Neural progenitor cell (in vitro differentiated cells): Measurements from ENCODE around the gene ZNF615. TPM values are rescaled to one million over a fixed set of nuclear protein-coding genes. Genes with fewer than 3 reads are reported as not detected.
A peak's percentile ranks its signal among the peaks of the same experiment; 100 is the strongest.

Experiments
- DNase-seq: peaks from one replicate; pipeline ENCODE4 v3.0.0-alpha.2; 2016; ENCODE audit warnings: low spot score
- H2AFZ ChIP-seq: fragments of 200-600 bp; sonication (generic); replicated peaks from 2 replicates; pipeline ENCODE4 v1.6.1; 2016; ENCODE audit warnings: antibody characterized with exemption
- H3F3A ChIP-seq: fragments of 200-600 bp; sonication (generic); 2 replicates; pipeline ENCODE4 v1.6.1; 2016; ENCODE audit warnings: antibody characterized with exemption, low read depth
- H3K27ac ChIP-seq: fragments of 200-600 bp; sonication (generic); 2 replicates; pipeline ENCODE4 v1.5.1; 2016; ENCODE audit warnings: mild to moderate bottlenecking
- H3K27me3 ChIP-seq: fragments of 200-600 bp; sonication (generic); 2 replicates; pipeline ENCODE4 v1.6.1; 2016; ENCODE audit warnings: mild to moderate bottlenecking, moderate library complexity
- H3K36me3 ChIP-seq: fragments of 200-600 bp; sonication (generic); 2 replicates; pipeline ENCODE4 v1.5.1; 2016
- H3K4me1 ChIP-seq: fragments of 200-600 bp; sonication (generic); 2 replicates; pipeline ENCODE4 v1.6.1; 2016; ENCODE audit warnings: mixed run types
- H3K4me2 ChIP-seq: fragments of 200-600 bp; sonication (generic); 2 replicates; pipeline ENCODE4 v1.6.1; 2016
- H3K4me3 ChIP-seq: fragments of 200-600 bp; sonication (generic); 2 replicates; pipeline ENCODE4 v1.5.1; 2016
- H3K79me2 ChIP-seq: fragments of 200-600 bp; sonication (generic); 2 replicates; pipeline ENCODE4 v1.6.1; 2016; ENCODE audit warnings: low read depth
- H3K9ac ChIP-seq: fragments of 200-600 bp; sonication (generic); 2 replicates; pipeline ENCODE4 v1.6.1; 2016
- H3K9me3 ChIP-seq: fragments of 200-600 bp; sonication (generic); 2 replicates; pipeline ENCODE4 v1.5.1; 2016; ENCODE audit warnings: low read depth
- H4K20me1 ChIP-seq: fragments of 200-600 bp; sonication (generic); 2 replicates; pipeline ENCODE4 v1.6.1; 2016; ENCODE audit warnings: low read depth
- H3K27ac Mint-ChIP-seq: 3 replicates; pipeline ENCODE4 v1.8.0; 2021; ENCODE audit warnings: mixed read lengths
- H3K27me3 Mint-ChIP-seq: 2 replicates; pipeline ENCODE4 v1.8.0; 2022; ENCODE audit warnings: low read depth, mild to moderate bottlenecking, inconsistent platforms, moderate library complexity, mixed read lengths; ENCODE audit not compliant: insufficient read depth
- H3K36me3 Mint-ChIP-seq: 3 replicates; pipeline ENCODE4 v1.8.0; 2021; ENCODE audit warnings: mixed read lengths
- H3K4me1 Mint-ChIP-seq: 3 replicates; pipeline ENCODE4 v1.8.0; 2021; ENCODE audit warnings: mixed read lengths
- H3K4me3 Mint-ChIP-seq: 3 replicates; pipeline ENCODE4 v1.8.0; 2021; ENCODE audit warnings: mild to moderate bottlenecking, moderate library complexity, mixed read lengths
- H3K9me3 Mint-ChIP-seq: 3 replicates; pipeline ENCODE4 v1.8.0; 2020; ENCODE audit warnings: mixed read lengths
- EZH2 ChIP-seq: fragments of 200-600 bp; sonication (generic); IDR thresholded peaks from 2 replicates; pipeline ENCODE4 v1.6.1; 2017; ENCODE audit warnings: antibody characterized with exemption, mild to moderate bottlenecking, moderate library complexity
- EZH2phosphoT487 ChIP-seq: fragments of 200-600 bp; sonication (generic); IDR thresholded peaks from 2 replicates; pipeline ENCODE4 v1.6.1; 2017; ENCODE audit warnings: antibody characterized with exemption
- total RNA-seq: library from RNA; depleted of rRNA; stranded (reverse); fragments of >200 nt; gene quantifications from 2 replicates; pipeline ENCODE4 v1.2.3, GENCODE V29; 2015; ENCODE audit warnings: low replicate concordance
- TF ChIP-seq, protein P1 (sequence below): fragments of 200-600 bp; sonication (generic); IDR thresholded peaks from 2 replicates; pipeline ENCODE4 v1.5.1; 2017; ENCODE audit warnings: antibody characterized with exemption, mild to moderate bottlenecking

ZNF615 gene
- total RNA-seq, 1 donor from 2014 or later = 31.4 TPM

GRCh38 chr19:51994048-51994644 is 13.9 kb downstream of the ZNF615 start:
- Mint-ChIP-seq H3K4me1 (no peaks in the 10 kb centered on the region), H3K9me3 (peaks cover 81% of the 10 kb centered on the region), H3K4me3 (no peak overlapping the region), H3K27me3 (no peaks in the 10 kb centered on the region), H3K27ac (no peak overlapping the region), H3K36me3 (peaks cover 75% of the 10 kb centered on the region)
- Histone ChIP-seq H3K4me2 (no peak overlapping the region), H3K9me3 (peaks cover 63% of the 10 kb centered on the region), H3K4me3 (no peak overlapping the region), H3K9ac (no peak overlapping the region), H3K36me3 (peaks cover 57% of the 10 kb centered on the region), H3F3A (no peaks in the 10 kb centered on the region), H3K27me3 (no peaks in the 10 kb centered on the region), H4K20me1 (no peaks in the 10 kb centered on the region), H3K27ac (no peak overlapping the region), H2AFZ (no peak overlapping the region), H3K79me2 (no peaks in the 10 kb centered on the region), H3K4me1 (no peaks in the 10 kb centered on the region)
- no peak for DNase-seq
- TF ChIP-seq EZH2phosphoT487 = no peak
- TF ChIP-seq, protein P1, sequence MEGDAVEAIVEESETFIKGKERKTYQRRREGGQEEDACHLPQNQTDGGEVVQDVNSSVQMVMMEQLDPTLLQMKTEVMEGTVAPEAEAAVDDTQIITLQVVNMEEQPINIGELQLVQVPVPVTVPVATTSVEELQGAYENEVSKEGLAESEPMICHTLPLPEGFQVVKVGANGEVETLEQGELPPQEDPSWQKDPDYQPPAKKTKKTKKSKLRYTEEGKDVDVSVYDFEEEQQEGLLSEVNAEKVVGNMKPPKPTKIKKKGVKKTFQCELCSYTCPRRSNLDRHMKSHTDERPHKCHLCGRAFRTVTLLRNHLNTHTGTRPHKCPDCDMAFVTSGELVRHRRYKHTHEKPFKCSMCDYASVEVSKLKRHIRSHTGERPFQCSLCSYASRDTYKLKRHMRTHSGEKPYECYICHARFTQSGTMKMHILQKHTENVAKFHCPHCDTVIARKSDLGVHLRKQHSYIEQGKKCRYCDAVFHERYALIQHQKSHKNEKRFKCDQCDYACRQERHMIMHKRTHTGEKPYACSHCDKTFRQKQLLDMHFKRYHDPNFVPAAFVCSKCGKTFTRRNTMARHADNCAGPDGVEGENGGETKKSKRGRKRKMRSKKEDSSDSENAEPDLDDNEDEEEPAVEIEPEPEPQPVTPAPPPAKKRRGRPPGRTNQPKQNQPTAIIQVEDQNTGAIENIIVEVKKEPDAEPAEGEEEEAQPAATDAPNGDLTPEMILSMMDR = no peak
- no peak for TF ChIP-seq EZH2

DNA sequence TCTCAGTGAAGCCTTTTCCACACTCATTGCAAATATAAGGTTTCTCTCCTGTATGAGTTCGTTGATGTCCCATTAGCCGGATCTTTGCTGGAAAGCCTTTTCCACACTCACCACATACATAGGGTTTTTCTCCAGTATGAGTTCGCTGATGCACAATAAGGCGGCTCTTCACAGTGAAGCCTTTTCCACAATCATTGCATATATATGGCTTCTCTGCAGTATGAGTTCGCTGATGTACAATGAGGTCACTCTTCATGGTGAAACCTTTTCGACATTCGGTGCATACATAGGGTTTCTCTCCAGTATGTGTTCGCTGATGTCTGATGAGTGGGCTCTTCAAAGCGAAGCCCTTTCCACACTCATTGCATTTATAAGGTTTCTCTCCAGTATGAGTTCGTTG is 14.6 kb downstream of the ZNF615 start:
- no peaks in the 10 kb centered on the region for H3K79me2 ChIP-seq
- peaks cover 56% of the 10 kb centered on the region for H3K9me3 ChIP-seq
- H3K27ac ChIP-seq = no peak overlapping the region
- H3K9ac ChIP-seq = no peak overlapping the region
- H4K20me1 ChIP-seq = no peaks in the 10 kb centered on the region
- no peaks in the 10 kb centered on the region for H3K4me1 Mint-ChIP-seq
- peaks cover 80% of the 10 kb centered on the region for H3K9me3 Mint-ChIP-seq
- TF ChIP-seq, protein P1 = no peak
- TF ChIP-seq EZH2phosphoT487 = no peak
- no peak for TF ChIP-seq EZH2
- H3K27ac Mint-ChIP-seq = no peak overlapping the region
- no peaks in the 10 kb centered on the region for H3F3A ChIP-seq
- no peak overlapping the region for H3K4me2 ChIP-seq
- peaks cover 50% of the 10 kb centered on the region for H3K36me3 ChIP-seq
- no peak overlapping the region for H2AFZ ChIP-seq
- H3K4me3 Mint-ChIP-seq = no peak overlapping the region
- H3K4me3 ChIP-seq = no peak overlapping the region
- no peak for DNase-seq
- H3K4me1 ChIP-seq = no peaks in the 10 kb centered on the region
- peaks cover 74% of the 10 kb centered on the region for H3K36me3 Mint-ChIP-seq
- no peaks in the 10 kb centered on the region for H3K27me3 Mint-ChIP-seq
- no peaks in the 10 kb centered on the region for H3K27me3 ChIP-seq

DNA sequence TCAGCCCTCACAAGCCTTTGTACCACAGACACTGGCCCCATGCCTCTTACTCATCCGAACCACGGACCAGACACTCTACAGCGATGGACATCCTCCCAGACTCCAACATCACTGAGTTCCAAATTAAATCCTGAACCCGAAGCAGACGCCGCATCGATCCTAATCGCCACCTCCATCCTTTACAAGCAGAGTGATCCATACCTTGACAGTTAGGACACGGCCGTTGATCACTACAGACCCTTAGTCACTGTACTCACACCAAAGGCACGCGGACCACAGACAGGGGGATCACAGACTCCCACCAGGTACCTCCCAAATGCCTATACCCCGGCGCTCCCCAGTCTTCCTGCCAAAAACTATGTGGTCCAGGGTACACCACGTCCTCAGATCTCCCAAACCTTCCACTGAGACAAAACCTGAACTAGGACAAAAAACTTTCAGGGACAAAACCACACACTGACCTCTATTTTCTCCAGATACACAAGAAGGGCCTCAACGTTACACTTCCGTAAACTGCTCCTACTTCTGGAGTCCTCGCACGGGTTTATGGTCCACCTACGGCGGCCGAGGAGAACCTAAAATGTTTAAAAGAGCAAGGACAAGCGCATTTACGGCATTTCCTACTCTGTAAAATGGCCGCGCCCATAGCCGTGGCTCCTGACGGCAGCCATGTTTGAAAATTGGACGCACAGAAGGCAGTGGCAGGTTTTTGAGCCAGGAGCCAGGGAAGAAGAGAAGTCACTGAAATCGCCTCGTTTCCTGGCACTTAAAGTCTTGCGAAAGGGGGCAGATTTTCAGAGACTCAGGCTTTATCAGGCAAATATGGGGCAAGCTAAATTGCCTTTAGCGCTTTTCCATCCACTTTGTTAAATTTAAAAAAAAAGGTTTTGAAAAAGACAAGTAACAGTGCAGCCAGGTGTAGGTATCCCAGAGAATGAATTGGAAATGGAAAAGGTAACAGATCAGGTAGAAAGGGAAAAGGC is 21.4 kb downstream of the ZNF615 start, which contains the start of gene ZNF350:
Gene ZNF350, minus strand, starts transcription at position 532 of the 983 bp plus-strand sequence. CDS start 12,480 bp downstream, outside the sequence.
- Histone ChIP-seq H4K20me1 (no peaks in the 10 kb centered on the region), H3K9me3 (no peaks in the 10 kb centered on the region)
- H3K9me3 Mint-ChIP-seq = peaks cover 59% of the 10 kb centered on the region

More for the DNA sequence above, 21.4 kb downstream of the ZNF615 start, which contains the start of gene ZNF350:
- H3K4me1 ChIP-seq = no peaks in the 10 kb centered on the region
- H3K79me2 ChIP-seq = peaks cover 16% of the 10 kb centered on the region
- peak within 1 kb of the TSS; percentile 78 for H3K4me3 ChIP-seq
- no peaks in the 10 kb centered on the region for H3K27me3 ChIP-seq
- peak within 1 kb of the TSS; percentile 67 for H2AFZ ChIP-seq
- Mint-ChIP-seq H3K4me3 (peak within 1 kb of the TSS; percentile 92), H3K27ac (peak within 1 kb of the TSS; percentile 58), H3K27me3 (peaks cover 6% of the 10 kb centered on the region), H3K36me3 (peaks cover 22% of the 10 kb centered on the region), H3K4me1 (peaks cover 3% of the 10 kb centered on the region)
- TF ChIP-seq EZH2phosphoT487 (no peak), EZH2 (no peak)
- TF ChIP-seq, protein P1 = no peak
- no peaks in the 10 kb centered on the region for H3F3A ChIP-seq
- peak within 1 kb of the TSS; percentile 81 for H3K9ac ChIP-seq
- no peak within 1 kb of the TSS for H3K27ac ChIP-seq
- no peaks in the 10 kb centered on the region for H3K36me3 ChIP-seq
- DNase-seq = peak; percentile 86
- peak within 1 kb of the TSS; percentile 64 for H3K4me2 ChIP-seq
